Erythroblast (primary cell): ENCODE results near the gene IFT88.

ENCODE experiments used
- GATA1 ChIP-seq: IDR thresholded peaks from 2 replicates; pipeline ENCODE4 v1.6.1; 2011; ENCODE audit warnings: low read depth, mild to moderate bottlenecking, control low read depth, low read length, moderate library complexity
- POLR2A ChIP-seq: IDR thresholded peaks from 2 replicates; pipeline ENCODE4 v1.6.1; 2011; ENCODE audit warnings: mild to moderate bottlenecking, low read length

DNA sequence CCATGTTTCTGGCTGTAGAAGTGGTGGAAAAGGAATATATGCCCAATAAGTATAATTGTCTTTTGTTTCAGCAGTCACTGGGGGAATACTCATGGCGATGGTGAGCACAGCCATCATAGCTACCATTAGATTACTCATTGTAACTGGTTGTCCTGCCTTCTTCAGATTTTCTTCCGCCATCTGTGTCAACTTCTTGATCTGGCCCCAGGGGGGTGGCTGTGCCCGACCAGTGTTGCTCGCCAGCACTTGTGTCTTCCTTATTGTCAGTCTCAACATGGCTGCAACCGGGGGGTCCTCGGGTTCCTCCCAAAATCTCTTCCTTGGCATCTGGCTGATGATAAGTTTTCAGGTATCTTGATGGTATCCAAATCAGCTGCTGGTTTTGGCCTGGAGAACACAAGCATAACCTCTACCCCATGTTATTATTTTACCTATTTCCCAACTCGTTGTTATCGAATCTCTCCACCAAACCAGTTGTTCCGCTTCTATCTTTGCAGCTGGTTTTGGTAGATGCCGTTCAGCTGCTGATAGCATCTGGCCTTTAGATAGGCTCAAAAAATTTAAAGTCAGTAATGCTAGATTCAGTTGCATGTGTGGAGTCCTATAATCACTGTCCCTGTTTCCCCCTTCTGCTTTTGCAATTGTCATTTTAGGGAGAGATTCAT lies 113.6 kb downstream of the IFT88 start:
- TF ChIP-seq POLR2A (no peak), GATA1 (no peak)
